Measurements from ENCODE around the gene ZNF514. TPM values are rescaled to one million over a fixed set of nuclear protein-coding genes. Genes with fewer than 3 reads are reported as not detected.
A peak's percentile ranks its signal among the peaks of the same experiment; 100 is the strongest.

The ZNF514 gene
- total and polyA plus RNA-seq, 10 of the 15 experiments (the other 5 are each of a cell fraction or from before 2014, with no cell fraction given) = 5.1 to 8.7 (median 6.6) TPM

DNA sequence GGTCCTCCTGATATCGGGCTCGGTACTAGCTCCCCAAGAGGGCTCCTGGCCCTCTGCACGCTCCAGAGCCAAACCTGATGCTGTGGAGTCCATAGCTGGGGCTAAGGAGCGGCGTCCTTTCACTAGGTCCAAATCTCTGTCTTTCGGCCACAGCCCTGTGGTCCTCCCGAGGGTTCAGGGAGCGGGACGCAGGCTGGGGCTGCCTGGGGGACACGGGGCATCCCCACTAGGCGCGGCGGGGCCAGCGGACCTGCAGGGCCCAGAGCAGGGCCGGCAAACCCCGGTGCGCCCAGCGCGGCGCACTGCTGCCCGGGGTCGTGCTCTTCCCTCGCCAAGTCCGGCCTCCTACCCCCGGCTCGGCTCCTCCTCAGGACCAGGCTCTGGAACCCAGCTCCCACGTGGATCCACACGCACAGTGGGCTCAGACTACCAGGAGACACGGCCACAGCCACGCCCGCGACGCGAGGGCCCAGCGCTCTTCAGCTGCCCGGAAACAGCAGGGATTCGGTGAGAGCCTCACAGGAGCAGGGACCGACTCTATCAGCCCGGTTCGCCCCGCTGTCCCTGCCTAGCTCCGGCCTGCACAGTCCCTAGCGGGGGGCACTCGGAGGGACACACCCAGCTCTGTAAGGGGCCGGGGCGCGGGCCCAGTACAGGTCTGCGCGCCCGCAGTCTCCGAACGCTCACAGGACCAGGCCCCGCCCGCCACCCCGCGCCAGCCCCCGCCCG is 593 bp downstream of the ZNF514 start (continued):
- no peak for TF ChIP-seq MEF2A (IDR thresholded peaks at IDR 0.05; ENCODE audit: insufficient read depth, low read depth, low read length)
- TF ChIP-seq, protein P1, sequence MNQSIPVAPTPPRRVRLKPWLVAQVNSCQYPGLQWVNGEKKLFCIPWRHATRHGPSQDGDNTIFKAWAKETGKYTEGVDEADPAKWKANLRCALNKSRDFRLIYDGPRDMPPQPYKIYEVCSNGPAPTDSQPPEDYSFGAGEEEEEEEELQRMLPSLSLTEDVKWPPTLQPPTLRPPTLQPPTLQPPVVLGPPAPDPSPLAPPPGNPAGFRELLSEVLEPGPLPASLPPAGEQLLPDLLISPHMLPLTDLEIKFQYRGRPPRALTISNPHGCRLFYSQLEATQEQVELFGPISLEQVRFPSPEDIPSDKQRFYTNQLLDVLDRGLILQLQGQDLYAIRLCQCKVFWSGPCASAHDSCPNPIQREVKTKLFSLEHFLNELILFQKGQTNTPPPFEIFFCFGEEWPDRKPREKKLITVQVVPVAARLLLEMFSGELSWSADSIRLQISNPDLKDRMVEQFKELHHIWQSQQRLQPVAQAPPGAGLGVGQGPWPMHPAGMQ (IDR thresholded peaks at IDR 0.05; ENCODE audit: borderline replicate concordance) = no peak
- TF ChIP-seq MYB (IDR thresholded peaks at IDR 0.05; ENCODE audit: borderline replicate concordance, low read depth, low read length) = no peak
- TF ChIP-seq, protein P2, sequence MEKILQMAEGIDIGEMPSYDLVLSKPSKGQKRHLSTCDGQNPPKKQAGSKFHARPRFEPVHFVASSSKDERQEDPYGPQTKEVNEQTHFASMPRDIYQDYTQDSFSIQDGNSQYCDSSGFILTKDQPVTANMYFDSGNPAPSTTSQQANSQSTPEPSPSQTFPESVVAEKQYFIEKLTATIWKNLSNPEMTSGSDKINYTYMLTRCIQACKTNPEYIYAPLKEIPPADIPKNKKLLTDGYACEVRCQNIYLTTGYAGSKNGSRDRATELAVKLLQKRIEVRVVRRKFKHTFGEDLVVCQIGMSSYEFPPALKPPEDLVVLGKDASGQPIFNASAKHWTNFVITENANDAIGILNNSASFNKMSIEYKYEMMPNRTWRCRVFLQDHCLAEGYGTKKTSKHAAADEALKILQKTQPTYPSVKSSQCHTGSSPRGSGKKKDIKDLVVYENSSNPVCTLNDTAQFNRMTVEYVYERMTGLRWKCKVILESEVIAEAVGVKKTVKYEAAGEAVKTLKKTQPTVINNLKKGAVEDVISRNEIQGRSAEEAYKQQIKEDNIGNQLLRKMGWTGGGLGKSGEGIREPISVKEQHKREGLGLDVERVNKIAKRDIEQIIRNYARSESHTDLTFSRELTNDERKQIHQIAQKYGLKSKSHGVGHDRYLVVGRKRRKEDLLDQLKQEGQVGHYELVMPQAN (conservative IDR thresholded peaks at IDR 0.05) = 0 out of 2 replicates have a peak, but pooled peaks have one; percentile 37
- no peak for TF ChIP-seq ZSCAN29 (IDR thresholded peaks at IDR 0.05)
- no peak for TF ChIP-seq ASH2L (IDR thresholded peaks at IDR 0.05; ENCODE audit: borderline replicate concordance, low read depth)
- no peak for TF ChIP-seq YY1 (IDR thresholded peaks at IDR 0.05; ENCODE audit: low read depth, low read length)
- TF ChIP-seq, protein P3, sequence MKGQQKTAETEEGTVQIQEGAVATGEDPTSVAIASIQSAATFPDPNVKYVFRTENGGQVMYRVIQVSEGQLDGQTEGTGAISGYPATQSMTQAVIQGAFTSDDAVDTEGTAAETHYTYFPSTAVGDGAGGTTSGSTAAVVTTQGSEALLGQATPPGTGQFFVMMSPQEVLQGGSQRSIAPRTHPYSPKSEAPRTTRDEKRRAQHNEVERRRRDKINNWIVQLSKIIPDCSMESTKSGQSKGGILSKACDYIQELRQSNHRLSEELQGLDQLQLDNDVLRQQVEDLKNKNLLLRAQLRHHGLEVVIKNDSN (IDR thresholded peaks at IDR 0.05; ENCODE audit: borderline replicate concordance, extremely low read length, insufficient read depth, low read depth, low read length) = no peak
- TF ChIP-seq IKZF1 (conservative IDR thresholded peaks at IDR 0.05) = peak; percentile 17; the same call in 1 of the 2 replicates
- no peak for TF ChIP-seq SP1 (IDR thresholded peaks at IDR 0.05; ENCODE audit: low read depth, low read length)
- no peak for TF ChIP-seq RBBP5 (conservative IDR thresholded peaks at IDR 0.05)
- no peak for TF ChIP-seq NR2C2 (IDR thresholded peaks at IDR 0.05; ENCODE audit: borderline replicate concordance, control insufficient read depth, insufficient read length, low read depth)
- TF ChIP-seq SREBF1 (IDR thresholded peaks at IDR 0.05; ENCODE audit: low read length) = no peak
- 0 out of 2 replicates have a peak, but pooled peaks have one; percentile 26 for TF ChIP-seq RB1 (IDR thresholded peaks at IDR 0.05; ENCODE audit: borderline replicate concordance)
- TF ChIP-seq, protein P4, sequence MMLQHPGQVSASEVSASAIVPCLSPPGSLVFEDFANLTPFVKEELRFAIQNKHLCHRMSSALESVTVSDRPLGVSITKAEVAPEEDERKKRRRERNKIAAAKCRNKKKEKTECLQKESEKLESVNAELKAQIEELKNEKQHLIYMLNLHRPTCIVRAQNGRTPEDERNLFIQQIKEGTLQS (IDR thresholded peaks at IDR 0.05; ENCODE audit: borderline replicate concordance, extremely low read depth, low read depth, low read length) = no peak
- TF ChIP-seq, protein P5, sequence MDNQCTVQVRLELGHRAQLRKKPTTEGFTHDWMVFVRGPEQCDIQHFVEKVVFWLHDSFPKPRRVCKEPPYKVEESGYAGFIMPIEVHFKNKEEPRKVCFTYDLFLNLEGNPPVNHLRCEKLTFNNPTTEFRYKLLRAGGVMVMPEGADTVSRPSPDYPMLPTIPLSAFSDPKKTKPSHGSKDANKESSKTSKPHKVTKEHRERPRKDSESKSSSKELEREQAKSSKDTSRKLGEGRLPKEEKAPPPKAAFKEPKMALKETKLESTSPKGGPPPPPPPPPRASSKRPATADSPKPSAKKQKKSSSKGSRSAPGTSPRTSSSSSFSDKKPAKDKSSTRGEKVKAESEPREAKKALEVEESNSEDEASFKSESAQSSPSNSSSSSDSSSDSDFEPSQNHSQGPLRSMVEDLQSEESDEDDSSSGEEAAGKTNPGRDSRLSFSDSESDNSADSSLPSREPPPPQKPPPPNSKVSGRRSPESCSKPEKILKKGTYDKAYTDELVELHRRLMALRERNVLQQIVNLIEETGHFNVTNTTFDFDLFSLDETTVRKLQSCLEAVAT (IDR thresholded peaks at IDR 0.05) = no peak
- TF ChIP-seq TARDBP (IDR thresholded peaks at IDR 0.05; ENCODE audit: borderline replicate concordance) = no peak
- no peak for TF ChIP-seq HDAC2 (IDR thresholded peaks at IDR 0.05)
- TF ChIP-seq NR2F1 (conservative IDR thresholded peaks at IDR 0.05) = no peak
- no peak for TF ChIP-seq CBX5 (IDR thresholded peaks at IDR 0.05; ENCODE audit: low read depth)
- no peak for TF ChIP-seq TCF3 (IDR thresholded peaks at IDR 0.05; ENCODE audit: borderline replicate concordance, insufficient read depth, low read depth, low read length)
- TF ChIP-seq, protein P6, sequence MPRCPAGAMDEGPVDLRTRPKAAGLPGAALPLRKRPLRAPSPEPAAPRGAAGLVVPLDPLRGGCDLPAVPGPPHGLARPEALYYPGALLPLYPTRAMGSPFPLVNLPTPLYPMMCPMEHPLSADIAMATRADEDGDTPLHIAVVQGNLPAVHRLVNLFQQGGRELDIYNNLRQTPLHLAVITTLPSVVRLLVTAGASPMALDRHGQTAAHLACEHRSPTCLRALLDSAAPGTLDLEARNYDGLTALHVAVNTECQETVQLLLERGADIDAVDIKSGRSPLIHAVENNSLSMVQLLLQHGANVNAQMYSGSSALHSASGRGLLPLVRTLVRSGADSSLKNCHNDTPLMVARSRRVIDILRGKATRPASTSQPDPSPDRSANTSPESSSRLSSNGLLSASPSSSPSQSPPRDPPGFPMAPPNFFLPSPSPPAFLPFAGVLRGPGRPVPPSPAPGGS (IDR thresholded peaks at IDR 0.05; ENCODE audit: borderline replicate concordance, insufficient read depth, low read depth, low read length, poor library complexity, severe bottlenecking) = no peak
